GM12801 (cell line): ENCODE data around the gene CCBE1.

Source experiments
- TF ChIP-seq, protein P1 (sequence below): IDR thresholded peaks from one replicate; pipeline ENCODE4 v1.5.1; 2011; ENCODE audit warnings: control low read depth; ENCODE audit not compliant: insufficient read length; ENCODE audit errors: extremely low read depth

The CCBE1 gene

DNA sequence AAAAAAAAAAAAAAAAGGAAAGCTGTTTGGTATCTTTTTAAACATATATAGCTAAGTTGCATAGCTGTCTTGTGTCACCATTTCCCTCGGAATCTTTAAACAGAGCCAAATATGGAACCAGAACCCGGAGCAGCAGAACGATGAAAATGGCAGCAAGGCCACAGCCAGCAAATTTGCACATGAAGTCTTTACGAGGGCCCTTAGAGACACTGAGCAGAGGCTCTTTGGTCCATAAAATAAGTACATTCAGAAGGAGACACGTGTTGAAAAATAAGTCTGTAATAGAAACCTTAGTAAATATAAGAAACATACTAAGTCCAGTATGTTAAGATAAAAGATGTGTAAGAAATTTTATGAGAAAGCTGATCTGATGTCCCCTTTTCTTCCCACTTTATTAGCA is 16.2 kb downstream of the CCBE1 start:
- TF ChIP-seq, protein P1, sequence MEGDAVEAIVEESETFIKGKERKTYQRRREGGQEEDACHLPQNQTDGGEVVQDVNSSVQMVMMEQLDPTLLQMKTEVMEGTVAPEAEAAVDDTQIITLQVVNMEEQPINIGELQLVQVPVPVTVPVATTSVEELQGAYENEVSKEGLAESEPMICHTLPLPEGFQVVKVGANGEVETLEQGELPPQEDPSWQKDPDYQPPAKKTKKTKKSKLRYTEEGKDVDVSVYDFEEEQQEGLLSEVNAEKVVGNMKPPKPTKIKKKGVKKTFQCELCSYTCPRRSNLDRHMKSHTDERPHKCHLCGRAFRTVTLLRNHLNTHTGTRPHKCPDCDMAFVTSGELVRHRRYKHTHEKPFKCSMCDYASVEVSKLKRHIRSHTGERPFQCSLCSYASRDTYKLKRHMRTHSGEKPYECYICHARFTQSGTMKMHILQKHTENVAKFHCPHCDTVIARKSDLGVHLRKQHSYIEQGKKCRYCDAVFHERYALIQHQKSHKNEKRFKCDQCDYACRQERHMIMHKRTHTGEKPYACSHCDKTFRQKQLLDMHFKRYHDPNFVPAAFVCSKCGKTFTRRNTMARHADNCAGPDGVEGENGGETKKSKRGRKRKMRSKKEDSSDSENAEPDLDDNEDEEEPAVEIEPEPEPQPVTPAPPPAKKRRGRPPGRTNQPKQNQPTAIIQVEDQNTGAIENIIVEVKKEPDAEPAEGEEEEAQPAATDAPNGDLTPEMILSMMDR: no peak

DNA sequence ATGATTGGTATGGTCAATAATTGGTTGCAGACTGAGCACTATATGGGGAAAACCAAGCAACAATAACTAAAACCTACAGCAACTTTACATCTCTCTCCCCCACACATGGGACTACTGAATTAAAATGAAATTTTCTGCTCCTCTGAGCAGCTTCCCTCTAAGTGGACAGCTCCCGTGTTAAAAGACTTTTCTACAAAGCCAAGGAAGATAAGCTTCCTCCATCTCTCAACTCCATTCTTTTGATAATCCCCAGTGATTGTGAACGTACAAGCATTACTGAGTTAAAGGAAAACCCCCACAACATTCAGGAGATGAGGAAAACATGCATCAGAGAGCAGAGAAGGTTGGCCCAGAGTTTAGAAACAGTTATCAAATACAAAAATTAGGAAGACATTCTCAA is 21.9 kb downstream of the CCBE1 start:
- TF ChIP-seq, protein P1: no peak

DNA sequence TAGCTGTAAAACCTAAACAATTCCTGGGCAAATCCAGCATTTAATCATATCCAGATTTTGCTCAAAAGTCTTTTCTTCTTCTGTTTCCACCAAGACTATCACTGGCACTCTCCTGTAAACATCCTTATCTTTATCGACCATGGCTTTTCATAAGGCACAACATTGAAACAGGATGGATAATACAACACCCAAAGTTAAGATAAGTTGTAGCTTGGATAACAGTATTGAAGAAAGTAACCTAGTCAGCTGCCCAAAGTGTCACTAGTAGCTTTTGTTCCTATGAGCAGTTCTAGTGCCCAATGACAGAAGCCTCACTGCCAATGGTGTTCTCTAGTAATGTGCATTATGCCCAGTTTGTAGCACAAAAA is 22.3 kb downstream of the CCBE1 start:
- TF ChIP-seq, protein P1: no peak

DNA sequence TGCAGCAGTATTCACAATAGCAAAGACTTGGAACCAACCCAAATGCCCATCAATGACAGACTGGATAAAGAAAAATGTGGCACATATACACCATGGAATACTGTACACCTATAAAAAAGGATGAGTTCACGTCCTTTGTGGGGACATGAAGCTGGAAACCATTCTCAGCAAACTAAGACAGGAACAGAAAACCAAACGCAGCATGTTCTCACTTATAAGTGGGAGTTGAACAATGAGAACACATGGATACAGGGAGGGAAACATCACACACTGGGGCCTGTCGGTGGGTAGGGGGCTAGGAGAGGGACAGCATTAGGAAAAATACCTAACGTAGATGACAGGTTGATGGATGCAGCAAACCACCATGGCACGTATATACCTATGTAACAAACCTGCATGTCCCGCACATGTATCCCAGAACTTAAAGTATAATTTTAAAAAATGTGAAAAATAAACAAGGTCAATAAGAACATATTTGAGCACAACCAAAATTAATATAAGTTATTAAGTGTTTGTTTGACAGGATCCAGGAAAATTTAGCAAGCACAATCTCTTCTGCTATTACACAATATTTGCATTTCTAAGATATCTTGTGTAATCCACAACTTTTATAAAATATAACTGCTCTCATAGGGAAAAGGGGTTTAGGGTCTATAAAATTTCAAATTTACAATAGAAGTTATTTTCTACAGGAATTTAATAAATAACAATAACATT is 22.9 kb downstream of the CCBE1 start:
- TF ChIP-seq, protein P1: no peak

DNA sequence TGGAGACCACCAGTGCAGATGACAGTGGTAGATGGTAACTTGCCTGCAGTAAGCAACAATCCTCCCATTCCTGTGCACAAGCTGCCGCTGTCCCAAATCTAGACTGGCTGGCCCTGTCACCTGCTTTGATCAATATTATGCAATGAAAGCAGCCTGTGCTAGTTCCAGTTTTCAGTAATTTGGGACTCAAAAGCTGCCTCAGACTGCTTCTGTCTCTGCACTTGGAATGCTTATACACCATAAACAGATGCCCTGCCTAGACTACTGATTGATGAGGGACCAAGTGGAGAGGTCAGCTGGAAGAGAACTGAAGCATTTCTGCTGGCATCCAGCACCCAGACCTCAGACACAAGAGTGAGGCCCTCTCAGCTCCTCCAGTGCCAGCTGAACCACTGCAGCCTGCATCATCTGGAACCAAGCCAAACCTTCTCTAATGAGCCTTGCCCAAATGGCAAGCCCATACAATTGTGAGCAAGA is 24.9 kb downstream of the CCBE1 start:
- TF ChIP-seq, protein P1: no peak

DNA sequence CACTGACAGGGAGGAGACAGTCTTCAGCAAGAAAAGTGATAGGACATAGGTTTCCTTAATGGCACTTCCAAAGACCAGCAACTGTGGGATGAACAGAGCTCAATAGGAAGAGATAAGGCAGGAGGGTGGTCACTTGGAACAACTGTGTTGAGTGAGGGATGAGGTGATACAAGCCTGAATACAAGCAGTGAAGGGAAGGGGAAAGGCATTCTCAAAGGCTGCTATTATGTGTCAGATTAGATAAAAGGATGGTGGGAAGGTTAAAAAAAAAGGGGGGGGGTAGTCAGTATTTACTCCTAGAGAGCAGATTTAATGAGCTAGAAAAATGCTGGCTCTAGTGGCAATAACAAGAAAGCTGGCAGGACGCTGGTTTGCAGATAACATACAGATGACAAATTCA is 25.7 kb downstream of the CCBE1 start:
- TF ChIP-seq, protein P1: no peak

DNA sequence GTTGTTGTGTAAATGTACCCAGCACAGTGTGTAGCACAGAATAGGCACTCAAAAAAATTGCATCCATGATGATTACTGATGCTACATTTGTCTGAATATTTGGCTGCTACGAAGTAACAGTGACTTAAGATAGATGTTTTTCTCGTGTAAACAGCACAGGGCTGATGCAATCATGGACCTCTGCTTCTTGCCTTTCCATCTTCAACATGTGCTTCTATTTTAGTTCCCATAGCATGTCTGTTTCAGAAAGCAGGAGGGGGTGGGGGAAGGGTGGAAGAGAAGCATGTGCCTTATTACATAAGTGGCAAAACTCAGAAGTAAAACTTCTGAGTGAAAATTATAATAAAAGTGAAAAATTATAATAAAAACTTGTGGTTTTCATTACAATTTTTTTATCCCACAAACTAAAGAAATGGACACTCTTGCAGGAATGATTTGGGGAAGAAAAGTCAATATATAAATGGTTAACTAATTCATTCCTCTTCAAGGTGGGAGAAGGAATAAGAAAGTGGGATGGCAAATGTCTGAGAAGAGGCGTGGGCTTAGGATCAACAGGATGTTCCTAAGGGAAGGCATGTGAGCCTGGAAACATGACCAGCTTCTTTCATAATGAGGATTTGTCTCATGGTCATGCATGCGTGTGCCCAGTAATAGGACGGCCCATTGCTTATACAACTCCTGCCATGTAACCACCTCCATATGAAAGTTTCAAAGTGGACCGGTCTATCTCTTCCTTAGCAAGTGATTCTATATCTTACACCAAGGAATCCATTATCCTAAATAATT is 27.2 kb downstream of the CCBE1 start:
- TF ChIP-seq, protein P1: no peak
